ENCODE results near the gene AADACL4. TPM values are rescaled to one million over a fixed set of nuclear protein-coding genes. Genes with fewer than 3 reads are reported as not detected.

The AADACL4 gene
- total RNA-seq, 4 donors from 2014 or later, result not detected

DNA sequence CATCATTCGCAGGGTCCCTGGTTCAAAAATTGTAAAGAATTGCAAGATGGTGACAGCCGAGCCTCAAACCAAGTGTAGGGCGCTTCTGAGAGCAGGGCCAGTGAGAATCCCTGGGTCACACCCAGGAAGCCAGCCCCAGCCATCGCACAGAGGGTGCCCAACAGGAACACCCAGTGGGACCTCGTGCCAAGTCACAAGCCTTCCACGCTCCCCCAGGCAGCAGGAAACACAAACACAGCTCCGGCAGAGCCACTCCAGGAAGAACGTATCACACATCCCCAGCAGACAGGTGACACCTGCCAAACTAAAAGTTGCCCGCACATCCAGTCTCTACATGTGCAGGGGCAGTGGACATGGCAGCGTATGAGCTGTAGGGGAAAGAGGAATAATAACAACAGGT is 46.1 kb upstream of the AADACL4 start:
- Histone ChIP-seq H3K9me3 (no peaks in the 10 kb centered on the region), H3K4me1 (peaks cover 7 to 95% (median 27%) of the 10 kb centered on the region in 4 donors), H3K36me3 (no peaks in the 10 kb centered on the region), H3K27me3 (no peaks in the 10 kb centered on the region), H3K27ac (peak overlapping the region in 2 of 4 donors; percentile 15 to 87), H3K4me3 (no peak overlapping the region)
- no peak for TF ChIP-seq POLR2A (IDR thresholded peaks at IDR 0.05)
- TF ChIP-seq, protein P1, sequence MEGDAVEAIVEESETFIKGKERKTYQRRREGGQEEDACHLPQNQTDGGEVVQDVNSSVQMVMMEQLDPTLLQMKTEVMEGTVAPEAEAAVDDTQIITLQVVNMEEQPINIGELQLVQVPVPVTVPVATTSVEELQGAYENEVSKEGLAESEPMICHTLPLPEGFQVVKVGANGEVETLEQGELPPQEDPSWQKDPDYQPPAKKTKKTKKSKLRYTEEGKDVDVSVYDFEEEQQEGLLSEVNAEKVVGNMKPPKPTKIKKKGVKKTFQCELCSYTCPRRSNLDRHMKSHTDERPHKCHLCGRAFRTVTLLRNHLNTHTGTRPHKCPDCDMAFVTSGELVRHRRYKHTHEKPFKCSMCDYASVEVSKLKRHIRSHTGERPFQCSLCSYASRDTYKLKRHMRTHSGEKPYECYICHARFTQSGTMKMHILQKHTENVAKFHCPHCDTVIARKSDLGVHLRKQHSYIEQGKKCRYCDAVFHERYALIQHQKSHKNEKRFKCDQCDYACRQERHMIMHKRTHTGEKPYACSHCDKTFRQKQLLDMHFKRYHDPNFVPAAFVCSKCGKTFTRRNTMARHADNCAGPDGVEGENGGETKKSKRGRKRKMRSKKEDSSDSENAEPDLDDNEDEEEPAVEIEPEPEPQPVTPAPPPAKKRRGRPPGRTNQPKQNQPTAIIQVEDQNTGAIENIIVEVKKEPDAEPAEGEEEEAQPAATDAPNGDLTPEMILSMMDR (IDR thresholded peaks at IDR 0.05), result no peak
- peak in 1 of 3 donors; percentile 22 for DNase-seq

DNA sequence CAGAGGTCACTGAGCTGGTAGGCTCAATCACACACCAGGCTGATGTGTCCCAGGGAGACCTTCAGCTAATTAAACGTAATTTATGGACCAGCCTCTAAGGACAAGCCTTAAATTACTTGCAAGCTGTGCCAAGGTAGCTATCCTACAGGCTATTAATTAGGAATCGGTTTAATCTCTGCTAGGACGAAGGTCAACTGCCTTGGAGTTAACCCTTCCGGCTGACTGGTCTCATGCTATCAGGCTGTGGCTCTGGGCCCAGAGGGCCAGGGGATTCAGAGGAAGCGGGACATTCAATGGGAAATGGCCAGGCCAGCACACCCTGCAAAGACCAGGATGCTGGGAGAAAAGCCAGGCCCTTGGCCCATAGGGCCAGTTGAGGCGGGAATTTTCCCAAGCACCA is 44.9 kb upstream of the AADACL4 start:
- Histone ChIP-seq H3K27me3 (no peaks in the 10 kb centered on the region), H3K36me3 (no peaks in the 10 kb centered on the region), H3K9me3 (no peaks in the 10 kb centered on the region), H3K4me3 (no peak overlapping the region), H3K27ac (peak overlapping the region in 1 of 4 donors; percentile 18), H3K4me1 (peaks cover 4 to 100% (median 27%) of the 10 kb centered on the region in 4 donors)
- TF ChIP-seq POLR2A (IDR thresholded peaks at IDR 0.05), result no peak
- TF ChIP-seq, protein P1 (IDR thresholded peaks at IDR 0.05), result no peak
- DNase-seq, result no peak

DNA sequence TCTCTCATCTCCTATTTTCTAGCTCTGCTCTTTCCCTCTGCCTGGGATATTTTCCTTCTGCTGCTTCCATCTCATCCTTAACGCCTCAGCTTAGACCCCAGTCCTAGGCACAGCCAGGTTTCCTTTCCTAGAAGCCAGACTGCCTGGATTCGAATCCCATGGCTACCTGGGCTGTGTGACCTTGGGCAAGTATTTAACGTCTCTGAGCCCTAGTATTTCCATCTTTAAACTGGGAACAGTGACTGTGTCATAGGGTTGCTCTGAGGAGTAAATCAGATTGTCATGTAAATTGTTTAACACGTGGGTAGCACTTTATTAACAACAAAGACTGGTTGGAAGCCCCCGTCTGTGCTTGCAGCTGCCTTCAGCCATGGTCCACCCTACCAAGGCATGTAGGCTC is 44.2 kb upstream of the AADACL4 start:
- Histone ChIP-seq H3K9me3 (no peaks in the 10 kb centered on the region), H3K27ac (no peak overlapping the region), H3K36me3 (no peaks in the 10 kb centered on the region), H3K4me1 (peaks cover 4 to 100% (median 27%) of the 10 kb centered on the region in 4 donors), H3K27me3 (no peaks in the 10 kb centered on the region), H3K4me3 (no peak overlapping the region)
- TF ChIP-seq POLR2A (IDR thresholded peaks at IDR 0.05), result no peak
- TF ChIP-seq, protein P1 (IDR thresholded peaks at IDR 0.05), result no peak
- no peak for DNase-seq

DNA sequence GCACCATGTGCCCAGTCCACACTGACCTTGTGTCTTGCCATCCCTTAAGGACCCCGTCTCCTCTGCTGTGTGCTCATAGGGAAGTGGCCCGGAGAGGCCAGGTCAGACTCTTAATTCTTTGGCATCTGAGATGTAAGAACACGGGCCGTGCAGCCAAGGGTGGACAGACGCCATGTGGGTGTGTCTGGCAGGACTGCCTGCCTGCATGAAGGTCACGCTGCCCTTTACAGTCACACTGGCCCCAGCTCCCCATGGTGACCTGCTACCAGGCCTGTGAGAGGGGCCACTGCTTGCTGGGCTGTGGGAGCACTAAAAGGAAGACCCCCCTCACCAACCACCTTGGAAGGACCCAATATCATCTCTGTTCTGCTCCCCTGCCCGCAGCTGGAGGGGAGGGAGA is 43.5 kb upstream of the AADACL4 start:
- TF ChIP-seq POLR2A (IDR thresholded peaks at IDR 0.05), result no peak
- TF ChIP-seq, protein P1 (IDR thresholded peaks at IDR 0.05), result no peak
- no peak for DNase-seq

DNA sequence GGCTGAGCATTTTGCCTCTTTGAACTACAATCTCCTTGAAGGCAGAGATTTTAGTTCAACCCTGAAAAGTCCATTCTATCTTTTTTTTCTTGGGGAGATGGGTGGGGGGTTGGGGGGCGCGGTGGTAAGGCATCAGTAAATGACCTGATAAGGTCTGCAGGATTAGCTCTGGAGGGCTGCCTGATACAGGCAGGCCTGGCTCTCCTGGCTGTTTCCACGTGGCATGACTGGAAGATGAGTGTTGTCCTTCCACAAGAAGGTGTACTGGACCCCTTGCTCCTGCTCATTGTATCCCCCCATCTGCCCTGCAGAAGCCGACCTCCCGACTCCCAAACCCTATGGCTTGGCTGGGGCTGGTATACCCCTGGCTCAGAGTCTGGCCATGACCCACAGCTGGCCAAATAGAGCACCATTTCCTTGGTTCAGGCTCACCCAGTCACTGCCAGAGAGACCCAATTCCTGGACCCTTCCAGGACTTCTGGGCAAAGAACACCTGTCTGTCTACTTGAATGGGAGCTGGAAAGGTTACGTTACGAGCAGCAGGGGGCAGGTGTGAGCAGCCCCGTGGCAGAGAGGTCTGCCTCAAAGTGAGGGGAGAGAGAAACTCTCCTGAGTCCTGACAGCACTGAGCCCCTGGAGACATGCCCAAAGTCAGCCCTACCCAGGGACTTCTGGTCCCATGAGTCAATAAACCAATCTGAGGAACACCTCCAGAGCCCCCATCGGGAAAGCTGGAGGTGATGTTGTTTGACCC is 42.8 kb upstream of the AADACL4 start:
- H3K27me3 ChIP-seq, result no peaks in the 10 kb centered on the region
- no peaks in the 10 kb centered on the region for H3K36me3 ChIP-seq
- H3K4me1 ChIP-seq, result peaks cover 3 to 92% (median 20%) of the 10 kb centered on the region in 4 donors
- DNase-seq, result peak; percentile 38 to 77 (median 74)
- TF ChIP-seq, protein P1 (IDR thresholded peaks at IDR 0.05), result peak in 5 of 6 experiments; percentile 4 to 70 (median 52)
- TF ChIP-seq POLR2A (IDR thresholded peaks at IDR 0.05), result no peak
- no peak overlapping the region for H3K4me3 ChIP-seq
- H3K27ac ChIP-seq, result peak overlapping the region in 2 of 4 donors; percentile 33 to 38
- no peaks in the 10 kb centered on the region for H3K9me3 ChIP-seq

More for the DNA sequence above, 43.5 kb upstream of the AADACL4 start:
- Histone ChIP-seq H3K9me3 (no peaks in the 10 kb centered on the region), H3K4me1 (peaks cover 4 to 100% (median 24%) of the 10 kb centered on the region in 4 donors), H3K36me3 (no peaks in the 10 kb centered on the region), H3K27ac (peak overlapping the region in 1 of 4 donors; percentile 33), H3K27me3 (no peaks in the 10 kb centered on the region), H3K4me3 (no peak overlapping the region)
